Upper lobe of left lung (tissue), 6 donors: Measurements from ENCODE around the gene ACTR1B. TPM values are rescaled to one million over a fixed set of nuclear protein-coding genes. Genes with fewer than 3 reads are reported as not detected.

Experiments used
- ATAC-seq, 2 donors: fragments of 200-7000 bp; cut with Tn5 transposase; one replicate each; pipeline ENCODE4 v1.9.1; 2022; ENCODE audit warnings: mild to moderate bottlenecking in 2 of 2, moderate library complexity in 2 of 2; ENCODE audit not compliant: low FRiP score in 2 of 2
- DNase-seq, 2 donors: peaks; one replicate each; pipeline ENCODE4 v3.0.0-alpha.2; 2019 to 2020
- H3K27ac ChIP-seq, 4 donors: fragments of 200-600 bp; sonication (generic); one replicate each; pipeline ENCODE4 v1.5.1; 2016 to 2019
- H3K27me3 ChIP-seq, 4 donors: fragments of 200-600 bp; sonication (generic); one replicate each; pipeline ENCODE4 v1.5.1; 2017 to 2019
- H3K36me3 ChIP-seq, 4 donors: fragments of 200-600 bp; sonication (generic); one replicate each; pipeline ENCODE4 v1.5.1; 2016 to 2019
- H3K4me1 ChIP-seq, 4 donors: fragments of 200-600 bp; sonication (generic); one replicate each; pipeline ENCODE4 v1.5.1; 2018 to 2019
- H3K4me3 ChIP-seq, 4 donors: fragments of 200-600 bp; sonication (generic); one replicate each; pipeline ENCODE4 v1.5.1; 2017 to 2019; ENCODE audit warnings: mild to moderate bottlenecking in 2 of 4, moderate library complexity in 1 of 4
- H3K9me3 ChIP-seq, 4 donors: fragments of 200-600 bp; sonication (generic); one replicate each; pipeline ENCODE4 v1.5.1; 2018 to 2019
- EP300 ChIP-seq, 4 donors: sonication (generic); formaldehyde crosslinking; IDR thresholded peaks; one replicate each; pipeline ENCODE4 v1.5.1; 2017; ENCODE audit warnings: antibody characterized with exemption in 4 of 4, control low read depth in 2 of 4
- POLR2A ChIP-seq, 4 donors: fragments of 450-650 bp; IDR thresholded peaks; one replicate each; pipeline ENCODE4 v1.5.1; 2016 to 2017; ENCODE audit warnings: antibody characterized with exemption in 4 of 4, mild to moderate bottlenecking in 2 of 4
- POLR2AphosphoS5 ChIP-seq, 2 donors: sonication (generic); formaldehyde crosslinking; IDR thresholded peaks; one replicate each; pipeline ENCODE4 v1.5.1; 2017; ENCODE audit warnings: antibody characterized with exemption in 2 of 2
- WGBS, 2 donors: methylation state at CpG; one replicate each; pipeline ENCODE4 v1.1.5; 2017 to 2018; 5-methylcytosine and 5-hydroxymethylcytosine counted together
- total RNA-seq, 6 donors: library from RNA; depleted of rRNA in 4 of 6; stranded (reverse); fragments of >200 nt in 4 of 6; gene quantifications; one replicate each; pipeline versions ENCODE4 v1.1.0 to v1.2.1, GENCODE V29; 2016 to 2021
- TF ChIP-seq, protein P1 (sequence below), 6 experiments: fragments of 450-650 bp in 4 of 6; fragments of 200-600 bp in 2 of 6; sonication (generic) in 2 of 6; IDR thresholded peaks; one replicate each; pipeline ENCODE4 v1.5.1; 2016 to 2019; ENCODE audit warnings: antibody characterized with exemption in 6 of 6
- donor health status: DM: no; HTN: no; CAD: no; lungs with moderate emphysema.
- donor health status: DM: no; HTN: yes; CAD: no; lungs with severe emphysema.

The ACTR1B gene
- total RNA-seq, 6 donors from 2014 or later = 63.9 to 83.0 (median 69.9) TPM

DNA sequence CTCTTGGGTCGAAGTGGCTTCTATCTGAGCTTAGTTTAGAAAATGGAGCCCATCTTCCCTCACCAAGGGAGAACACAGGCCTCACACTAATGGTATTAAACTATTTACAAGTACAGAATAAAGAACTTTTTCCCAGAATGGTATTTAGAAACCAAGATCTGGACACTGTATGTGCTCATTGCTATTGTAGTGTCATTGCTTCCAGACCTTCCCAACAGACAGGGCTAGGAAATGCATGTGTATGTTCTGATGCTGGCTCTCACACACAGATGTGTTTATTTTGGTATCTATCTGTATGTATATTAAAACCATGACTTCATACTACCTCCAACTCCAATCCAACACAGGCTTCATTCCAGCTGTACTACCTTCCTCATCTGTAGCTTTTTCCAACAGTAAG lies 10.0 kb downstream of the ACTR1B start:
- no peak for DNase-seq
- WGBS, 2 donors = 95 to 100% methylated on average over 1 of the region's 1 CpG
- peaks cover 8 to 73% (median 39%) of the 10 kb centered on the region in 4 donors for H3K36me3 ChIP-seq
- H3K9me3 ChIP-seq = no peaks in the 10 kb centered on the region
- H3K27me3 ChIP-seq = no peaks in the 10 kb centered on the region
- no peak overlapping the region for H3K27ac ChIP-seq
- no peak for ATAC-seq
- TF ChIP-seq EP300 (IDR thresholded peaks at IDR 0.05) (no peak), POLR2AphosphoS5 (IDR thresholded peaks at IDR 0.05) (no peak), POLR2A (IDR thresholded peaks at IDR 0.05) (no peak)
- TF ChIP-seq, protein P1, sequence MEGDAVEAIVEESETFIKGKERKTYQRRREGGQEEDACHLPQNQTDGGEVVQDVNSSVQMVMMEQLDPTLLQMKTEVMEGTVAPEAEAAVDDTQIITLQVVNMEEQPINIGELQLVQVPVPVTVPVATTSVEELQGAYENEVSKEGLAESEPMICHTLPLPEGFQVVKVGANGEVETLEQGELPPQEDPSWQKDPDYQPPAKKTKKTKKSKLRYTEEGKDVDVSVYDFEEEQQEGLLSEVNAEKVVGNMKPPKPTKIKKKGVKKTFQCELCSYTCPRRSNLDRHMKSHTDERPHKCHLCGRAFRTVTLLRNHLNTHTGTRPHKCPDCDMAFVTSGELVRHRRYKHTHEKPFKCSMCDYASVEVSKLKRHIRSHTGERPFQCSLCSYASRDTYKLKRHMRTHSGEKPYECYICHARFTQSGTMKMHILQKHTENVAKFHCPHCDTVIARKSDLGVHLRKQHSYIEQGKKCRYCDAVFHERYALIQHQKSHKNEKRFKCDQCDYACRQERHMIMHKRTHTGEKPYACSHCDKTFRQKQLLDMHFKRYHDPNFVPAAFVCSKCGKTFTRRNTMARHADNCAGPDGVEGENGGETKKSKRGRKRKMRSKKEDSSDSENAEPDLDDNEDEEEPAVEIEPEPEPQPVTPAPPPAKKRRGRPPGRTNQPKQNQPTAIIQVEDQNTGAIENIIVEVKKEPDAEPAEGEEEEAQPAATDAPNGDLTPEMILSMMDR (IDR thresholded peaks at IDR 0.05) = no peak
- no peak overlapping the region for H3K4me3 ChIP-seq
- H3K4me1 ChIP-seq = no peaks in the 10 kb centered on the region

DNA sequence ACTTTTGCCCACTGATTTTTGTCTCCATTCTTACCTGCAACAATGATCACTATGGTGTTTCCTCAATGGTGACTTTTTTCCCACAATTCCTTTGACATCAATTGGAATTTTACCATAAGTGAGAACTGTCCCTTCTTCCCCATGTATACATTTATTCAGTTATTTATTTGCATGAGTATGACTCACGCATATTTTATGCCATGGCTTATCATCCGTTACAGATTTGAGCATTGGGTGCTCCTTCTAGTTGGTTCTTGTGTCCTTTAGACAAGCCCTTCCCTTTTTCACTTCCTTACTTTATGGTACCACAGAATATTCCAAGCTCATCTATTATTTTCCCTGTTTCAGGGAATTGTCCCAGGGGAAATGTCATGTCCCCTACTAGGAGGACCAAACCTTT lies 10.4 kb downstream of the ACTR1B start:
- DNase-seq = no peak
- WGBS, 2 donors = 92 to 95% methylated on average over 2 of the region's 2 CpGs
- H3K4me3 ChIP-seq = no peak overlapping the region
- peaks cover 4 to 73% (median 37%) of the 10 kb centered on the region in 4 donors for H3K36me3 ChIP-seq
- no peak for TF ChIP-seq POLR2A (IDR thresholded peaks at IDR 0.05)
- TF ChIP-seq, protein P1 (IDR thresholded peaks at IDR 0.05) = no peak
- TF ChIP-seq POLR2AphosphoS5 (IDR thresholded peaks at IDR 0.05) = no peak
- no peak for TF ChIP-seq EP300 (IDR thresholded peaks at IDR 0.05)
- H3K27me3 ChIP-seq = no peaks in the 10 kb centered on the region
- no peaks in the 10 kb centered on the region for H3K9me3 ChIP-seq
- H3K4me1 ChIP-seq = no peaks in the 10 kb centered on the region
- ATAC-seq = no peak
- H3K27ac ChIP-seq = no peak overlapping the region

DNA sequence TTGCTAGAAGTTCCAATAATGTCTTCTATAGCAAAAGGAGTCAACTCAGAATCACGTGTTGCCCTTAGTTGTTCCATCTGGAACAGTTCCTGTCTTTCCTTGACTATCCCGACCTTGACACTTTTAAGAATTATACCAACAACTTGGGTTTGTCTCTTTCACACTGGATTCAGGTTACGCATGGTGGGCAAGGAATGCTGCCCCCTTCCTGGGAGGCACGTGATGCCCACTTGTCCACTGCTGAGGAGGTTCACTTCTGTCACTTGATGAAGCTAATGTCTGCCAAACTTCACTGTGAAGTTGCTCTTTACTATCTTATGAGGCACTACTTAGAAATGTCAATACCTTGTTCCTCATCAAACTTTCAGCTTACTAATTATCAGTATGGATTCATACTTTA lies 12.7 kb downstream of the ACTR1B start:
- TF ChIP-seq POLR2AphosphoS5 (IDR thresholded peaks at IDR 0.05) = no peak
- no peak for TF ChIP-seq EP300 (IDR thresholded peaks at IDR 0.05)
- TF ChIP-seq, protein P1 (IDR thresholded peaks at IDR 0.05) = no peak
- no peak for TF ChIP-seq POLR2A (IDR thresholded peaks at IDR 0.05)
- no peak for ATAC-seq

DNA sequence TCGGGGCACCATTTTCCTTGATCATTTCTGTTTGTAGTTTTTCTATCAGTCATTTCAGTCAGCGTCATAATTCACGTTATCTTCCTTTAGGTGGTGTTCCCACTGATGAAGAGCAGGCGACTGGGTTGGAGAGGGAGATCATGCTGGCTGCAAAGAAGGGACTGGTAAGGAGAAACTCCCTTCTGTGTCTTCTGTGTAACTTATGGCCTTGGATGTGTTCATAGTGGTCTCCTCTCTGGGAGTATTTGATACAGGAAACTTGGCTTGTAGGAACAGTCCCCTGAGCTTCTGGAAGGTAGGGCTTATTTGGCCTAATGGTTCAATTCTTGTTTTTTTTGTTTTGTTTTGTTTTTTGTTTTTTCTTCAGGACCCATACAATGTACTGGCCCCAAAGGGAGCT lies 16.9 kb downstream of the ACTR1B start:
- peak overlapping the region in 3 of 4 donors; percentile 93 to 97 (median 94) for H3K27ac ChIP-seq
- WGBS, 2 donors = 84 to 92% methylated on average over 4 of the region's 4 CpGs
- H3K4me3 ChIP-seq = peak overlapping the region; percentile 63 to 97 (median 72)

More for the DNA sequence above, 12.7 kb downstream of the ACTR1B start:
- H3K36me3 ChIP-seq = peaks cover 9 to 63% (median 25%) of the 10 kb centered on the region in 4 donors
- DNase-seq = no peak
- H3K4me3 ChIP-seq = no peak overlapping the region
- peaks cover 4 to 10% (median 9%) of the 10 kb centered on the region in 4 donors for H3K4me1 ChIP-seq
- no peaks in the 10 kb centered on the region for H3K9me3 ChIP-seq
- no peaks in the 10 kb centered on the region for H3K27me3 ChIP-seq
- 87% methylated on average over 4 of the region's 4 CpGs for WGBS, 2 donors
- no peak overlapping the region for H3K27ac ChIP-seq

More for the DNA sequence above, 16.9 kb downstream of the ACTR1B start:
- H3K27me3 ChIP-seq = no peaks in the 10 kb centered on the region
- H3K9me3 ChIP-seq = no peaks in the 10 kb centered on the region
- H3K36me3 ChIP-seq = peaks cover 9 to 37% (median 20%) of the 10 kb centered on the region in 4 donors
- DNase-seq (no peak), ATAC-seq (no peak)
- peaks cover 4 to 17% (median 14%) of the 10 kb centered on the region in 4 donors for H3K4me1 ChIP-seq
- TF ChIP-seq, protein P1 (IDR thresholded peaks at IDR 0.05) = no peak
- TF ChIP-seq POLR2AphosphoS5 (IDR thresholded peaks at IDR 0.05) (no peak), EP300 (IDR thresholded peaks at IDR 0.05) (no peak), POLR2A (IDR thresholded peaks at IDR 0.05) (no peak)
